ENCODE results near the gene TEX12. TPM values are rescaled to one million over a fixed set of nuclear protein-coding genes. Genes with fewer than 3 reads are reported as not detected.

Gene TEX12
- total and polyA plus RNA-seq, 2 of the 8 experiments (the other 6 are each of a cell fraction or from before 2014, with no cell fraction given) = not detected

Small RNAs within 50 kb of the gene (small RNA-seq; reads per million reads assigned to genes)
- gene MRPS36P4 (ENCODE audit: insufficient read depth) = not detected

Other genes starting within 250 kb of the TEX12 start
- gene C11orf52, start 248.5 kb upstream of the TEX12 start, total RNA-seq (2021; fragmentation: NEBNext Ultra II Directional; extraction: Animal tissue kit (Norgen Biotek cat#: 25700)) = 1.7 and 2.2 TPM in 2 replicates
- gene C11orf52, start 248.5 kb upstream of the TEX12 start, polyA plus RNA-seq (2011; rRNA removed) = 2.7 and 3.4 TPM in 2 replicates
- gene DIXDC1, start 230.0 kb upstream of the TEX12 start, total RNA-seq (2021; fragmentation: NEBNext Ultra II Directional; extraction: Animal tissue kit (Norgen Biotek cat#: 25700)) = 15.4 and 17.1 TPM in 2 replicates
- 4.8 and 5.9 TPM in 2 replicates for gene DIXDC1, start 230.0 kb upstream of the TEX12 start, polyA plus RNA-seq (2011; rRNA removed)
- gene DLAT, start 142.0 kb upstream of the TEX12 start, total RNA-seq (2021; fragmentation: NEBNext Ultra II Directional; extraction: Animal tissue kit (Norgen Biotek cat#: 25700)) = 61.2 and 66.2 TPM in 2 replicates
- gene DLAT, start 142.0 kb upstream of the TEX12 start, polyA plus RNA-seq (2011; rRNA removed) = 17.3 and 23.1 TPM in 2 replicates
- gene PIH1D2, start 93.4 kb upstream of the TEX12 start, total RNA-seq (2021; fragmentation: NEBNext Ultra II Directional; extraction: Animal tissue kit (Norgen Biotek cat#: 25700)) = 0.73 and 0.86 TPM in 2 replicates
- gene PIH1D2, start 93.4 kb upstream of the TEX12 start, polyA plus RNA-seq (2011; rRNA removed) = 0.53 TPM in 2 replicates
- gene NKAPD1, start 93.1 kb upstream of the TEX12 start, total RNA-seq (2021; fragmentation: NEBNext Ultra II Directional; extraction: Animal tissue kit (Norgen Biotek cat#: 25700)) = 16.7 and 20.4 TPM in 2 replicates
- gene NKAPD1, start 93.1 kb upstream of the TEX12 start, polyA plus RNA-seq (2011; rRNA removed) = 3.6 and 6.7 TPM in 2 replicates
- 86.1 and 93.7 TPM in 2 replicates for gene TIMM8B, start 80.6 kb upstream of the TEX12 start, total RNA-seq (2021; fragmentation: NEBNext Ultra II Directional; extraction: Animal tissue kit (Norgen Biotek cat#: 25700))
- gene TIMM8B, start 80.6 kb upstream of the TEX12 start, polyA plus RNA-seq (2011; rRNA removed) = 138 and 143 TPM in 2 replicates
- 90.3 and 96.0 TPM in 2 replicates for gene SDHD, start 80.5 kb upstream of the TEX12 start, total RNA-seq (2021; fragmentation: NEBNext Ultra II Directional; extraction: Animal tissue kit (Norgen Biotek cat#: 25700))
- gene SDHD, start 80.5 kb upstream of the TEX12 start, polyA plus RNA-seq (2011; rRNA removed) = 181 and 199 TPM in 2 replicates
- 0.84 and 1.1 TPM in 2 replicates for gene IL18, start 3.3 kb upstream of the TEX12 start, total RNA-seq (2021; fragmentation: NEBNext Ultra II Directional; extraction: Animal tissue kit (Norgen Biotek cat#: 25700))
- gene IL18, start 3.3 kb upstream of the TEX12 start, polyA plus RNA-seq (2011; rRNA removed) = 0.13 and 0.29 TPM in 2 replicates
- gene BCO2, start 8.1 kb downstream of the TEX12 start, total RNA-seq (2021; fragmentation: NEBNext Ultra II Directional; extraction: Animal tissue kit (Norgen Biotek cat#: 25700)) = 0.63 and 0.82 TPM in 2 replicates
- 0.05 and 0.42 TPM in 2 replicates for gene BCO2, start 8.1 kb downstream of the TEX12 start, polyA plus RNA-seq (2011; rRNA removed)
- gene PTS, start 59.1 kb downstream of the TEX12 start, total RNA-seq (2021; fragmentation: NEBNext Ultra II Directional; extraction: Animal tissue kit (Norgen Biotek cat#: 25700)) = 25.5 and 25.9 TPM in 2 replicates
- gene PTS, start 59.1 kb downstream of the TEX12 start, polyA plus RNA-seq (2011; rRNA removed) = 11.6 and 18.3 TPM in 2 replicates
- gene PLET1, start 93.5 kb downstream of the TEX12 start, total RNA-seq (2021; fragmentation: NEBNext Ultra II Directional; extraction: Animal tissue kit (Norgen Biotek cat#: 25700)) = not detected in 2 replicates
- gene PLET1, start 93.5 kb downstream of the TEX12 start, polyA plus RNA-seq (2011; rRNA removed) = not detected in 2 replicates